Mucosa of descending colon (tissue), 3 donors: ENCODE data around the gene MRPL42. TPM values are rescaled to one million over a fixed set of nuclear protein-coding genes. Genes with fewer than 3 reads are reported as not detected.

Experiments used
- ATAC-seq: fragments of 200-7000 bp; cut with Tn5 transposase; one replicate; pipeline ENCODE4 v1.9.1; 2020; ENCODE audit warnings: mild to moderate bottlenecking, moderate library complexity
- DNase-seq, 3 donors: peaks; one replicate each; pipeline ENCODE4 v3.0.0-alpha.2; 2020
- H3K36me3 ChIP-seq: fragments of 200-600 bp; one replicate; pipeline ENCODE4 v1.8.0; 2021; ENCODE audit warnings: low read depth, mild to moderate bottlenecking
- H3K4me1 ChIP-seq: fragments of 200-600 bp; one replicate; pipeline ENCODE4 v1.8.0; 2021; ENCODE audit warnings: low read depth, mild to moderate bottlenecking
- H3K4me3 ChIP-seq: fragments of 200-600 bp; one replicate; pipeline ENCODE4 v1.8.0; 2021; ENCODE audit warnings: mild to moderate bottlenecking
- H3K9me3 ChIP-seq: fragments of 200-600 bp; one replicate; pipeline ENCODE4 v1.8.0; 2021; ENCODE audit warnings: mild to moderate bottlenecking
- intact Hi-C, 2 donors: fragments of 100-400 bp; cut with DNase I in 1 of 2; cut with micrococcal nuclease in 1 of 2; formaldehyde crosslinking; loops; one replicate each; pipeline versions ENCODE4 v1.11.0 to v1.11.1; 2022; cut with DNase I, micrococcal nuclease
- total RNA-seq, 3 donors: library from RNA; stranded (reverse); fragmentation: NEBNext Ultra II Directional in 2 of 3; extraction: Animal tissue kit (Norgen Biotek cat#: 25700) in 2 of 3; gene quantifications; one replicate each; pipeline versions ENCODE4 v1.2.1 to v1.2.4, GENCODE V29; 2021 to 2023
- TF ChIP-seq, protein P1 (sequence below): fragments of 200-600 bp; IDR thresholded peaks from one replicate; pipeline ENCODE4 v1.8.0; 2022; ENCODE audit warnings: antibody characterized with exemption, mild to moderate bottlenecking
- donor health status: DM: no; HTN: no; CAD: no; lungs with moderate emphysema.
- donor health status: DM: no; HTN: no; CAD: no.
- donor health status: DM: no; HTN: yes; CAD: no.

The MRPL42 gene
- total RNA-seq, 3 donors from 2014 or later = 51.3 to 62.4 (median 61.5) TPM

- ATAC-seq (no peak), DNase-seq (no peak)
- Histone ChIP-seq H3K36me3 (no peaks in the 10 kb centered on the region), H3K4me3 (no peak overlapping the region), H3K4me1 (no peaks in the 10 kb centered on the region), H3K9me3 (no peaks in the 10 kb centered on the region)
- intact Hi-C loops = loop anchor here in 1 of 2 donors (5.0 kb wide), 1 partner anchor 602 kb away; no protein-coding TSS in a partner anchor
- TF ChIP-seq, protein P1, sequence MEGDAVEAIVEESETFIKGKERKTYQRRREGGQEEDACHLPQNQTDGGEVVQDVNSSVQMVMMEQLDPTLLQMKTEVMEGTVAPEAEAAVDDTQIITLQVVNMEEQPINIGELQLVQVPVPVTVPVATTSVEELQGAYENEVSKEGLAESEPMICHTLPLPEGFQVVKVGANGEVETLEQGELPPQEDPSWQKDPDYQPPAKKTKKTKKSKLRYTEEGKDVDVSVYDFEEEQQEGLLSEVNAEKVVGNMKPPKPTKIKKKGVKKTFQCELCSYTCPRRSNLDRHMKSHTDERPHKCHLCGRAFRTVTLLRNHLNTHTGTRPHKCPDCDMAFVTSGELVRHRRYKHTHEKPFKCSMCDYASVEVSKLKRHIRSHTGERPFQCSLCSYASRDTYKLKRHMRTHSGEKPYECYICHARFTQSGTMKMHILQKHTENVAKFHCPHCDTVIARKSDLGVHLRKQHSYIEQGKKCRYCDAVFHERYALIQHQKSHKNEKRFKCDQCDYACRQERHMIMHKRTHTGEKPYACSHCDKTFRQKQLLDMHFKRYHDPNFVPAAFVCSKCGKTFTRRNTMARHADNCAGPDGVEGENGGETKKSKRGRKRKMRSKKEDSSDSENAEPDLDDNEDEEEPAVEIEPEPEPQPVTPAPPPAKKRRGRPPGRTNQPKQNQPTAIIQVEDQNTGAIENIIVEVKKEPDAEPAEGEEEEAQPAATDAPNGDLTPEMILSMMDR = no peak
Measured at GRCh38 chr12:93500201-93500600, 32.9 kb downstream of the MRPL42 start.

DNA sequence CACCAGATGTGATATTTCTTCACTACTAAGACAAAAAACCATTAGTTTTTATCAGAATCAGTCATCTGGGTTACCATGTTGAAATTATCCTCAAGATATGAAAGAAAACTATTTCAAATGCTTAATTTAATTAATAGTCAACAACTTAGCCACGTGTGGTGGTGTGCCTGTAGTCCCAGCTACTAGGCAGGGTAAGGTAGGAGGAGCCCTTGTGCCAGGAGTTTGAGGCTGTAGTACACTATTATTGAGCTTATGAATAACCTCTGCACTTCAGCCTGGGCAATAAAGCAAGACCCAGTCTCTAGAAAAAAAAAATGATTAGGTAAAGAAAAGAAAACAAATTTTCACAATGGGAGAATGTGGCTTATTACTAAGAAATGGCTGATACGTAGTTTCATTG, 33.4 kb downstream of the MRPL42 start:
- Histone ChIP-seq H3K36me3 (no peaks in the 10 kb centered on the region), H3K4me1 (no peaks in the 10 kb centered on the region), H3K9me3 (no peaks in the 10 kb centered on the region), H3K4me3 (no peak overlapping the region)
- DNase-seq (no peak), ATAC-seq (no peak)
- TF ChIP-seq, protein P1 = no peak
- intact Hi-C loops = loop anchor here in 1 of 2 donors (5.0 kb wide), 1 partner anchor 602 kb away; no protein-coding TSS in a partner anchor

DNA sequence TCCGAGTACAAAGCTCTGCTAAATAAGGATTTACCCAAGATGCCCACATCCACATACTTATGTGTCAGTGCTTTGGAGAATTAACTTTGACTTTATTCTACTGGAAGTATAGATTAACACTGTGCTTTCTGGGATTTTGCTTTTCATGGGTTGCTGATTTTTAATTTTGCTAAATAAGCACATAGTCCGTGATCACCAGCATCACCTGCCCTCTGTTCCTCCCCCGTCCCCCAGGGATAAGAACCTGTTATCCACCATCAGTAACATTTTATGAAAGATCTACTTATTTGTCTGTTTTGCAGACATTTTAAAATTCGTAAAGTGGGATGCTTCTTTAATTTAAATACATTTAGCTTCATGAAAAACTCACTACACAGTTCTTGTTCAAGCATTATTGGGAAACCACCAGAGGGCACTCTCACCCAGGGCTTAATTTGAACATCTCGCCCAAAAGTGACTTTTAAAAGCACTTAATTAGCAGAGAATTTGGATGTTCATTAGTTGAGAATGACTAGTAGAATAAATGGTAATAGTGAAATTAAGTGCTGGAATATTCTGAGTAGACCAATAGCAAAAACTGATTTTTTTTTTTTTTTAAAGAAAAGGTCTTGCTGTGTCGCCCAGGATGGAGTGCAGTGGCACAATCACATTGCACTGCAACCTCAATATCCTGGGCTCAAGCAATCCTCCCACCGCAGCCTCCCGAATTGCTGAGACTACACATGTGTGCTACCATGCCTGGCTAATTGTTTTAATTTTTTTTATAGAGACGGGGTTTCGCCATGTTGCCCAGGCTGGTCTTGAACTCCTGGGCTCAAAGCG, 35.7 kb downstream of the MRPL42 start:
- ATAC-seq = no peak
- intact Hi-C loops = loop anchor here in 1 of 2 donors (5.0 kb wide), 1 partner anchor 599 kb away; no protein-coding TSS in a partner anchor

DNA sequence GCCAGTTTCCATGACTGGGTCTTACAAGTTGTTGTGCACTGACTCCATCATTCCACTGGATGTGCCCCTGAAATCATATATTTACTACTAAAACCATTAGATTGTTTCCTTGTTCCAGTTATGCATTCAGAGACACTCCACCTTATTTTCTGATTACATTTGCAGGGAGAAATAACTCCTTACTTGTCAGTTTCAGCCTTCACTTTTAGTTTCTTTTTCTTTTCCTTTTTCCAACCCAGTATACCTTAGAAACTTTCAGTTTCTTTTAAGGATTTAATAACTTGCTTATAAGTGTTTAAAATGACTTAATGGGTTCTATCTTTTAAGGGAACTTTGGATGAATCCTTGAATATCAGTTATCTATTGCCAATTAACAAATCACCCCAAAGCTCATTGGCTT, 39.9 kb downstream of the MRPL42 start:
- no peaks in the 10 kb centered on the region for H3K4me1 ChIP-seq
- no peak overlapping the region for H3K4me3 ChIP-seq
- no peak for ATAC-seq
- TF ChIP-seq, protein P1 = no peak
- H3K36me3 ChIP-seq = no peaks in the 10 kb centered on the region
- intact Hi-C loops = loop anchor here in 1 of 2 donors (5.0 kb wide), 1 partner anchor 595 kb away; no protein-coding TSS in a partner anchor
- no peak for DNase-seq
- H3K9me3 ChIP-seq = no peaks in the 10 kb centered on the region

More for the DNA sequence above, 35.7 kb downstream of the MRPL42 start:
- Histone ChIP-seq H3K9me3 (no peaks in the 10 kb centered on the region), H3K36me3 (no peaks in the 10 kb centered on the region), H3K4me3 (no peak overlapping the region), H3K4me1 (no peaks in the 10 kb centered on the region)
- TF ChIP-seq, protein P1 = peak; percentile 54
- DNase-seq = peak in 1 of 3 donors; percentile 73

DNA sequence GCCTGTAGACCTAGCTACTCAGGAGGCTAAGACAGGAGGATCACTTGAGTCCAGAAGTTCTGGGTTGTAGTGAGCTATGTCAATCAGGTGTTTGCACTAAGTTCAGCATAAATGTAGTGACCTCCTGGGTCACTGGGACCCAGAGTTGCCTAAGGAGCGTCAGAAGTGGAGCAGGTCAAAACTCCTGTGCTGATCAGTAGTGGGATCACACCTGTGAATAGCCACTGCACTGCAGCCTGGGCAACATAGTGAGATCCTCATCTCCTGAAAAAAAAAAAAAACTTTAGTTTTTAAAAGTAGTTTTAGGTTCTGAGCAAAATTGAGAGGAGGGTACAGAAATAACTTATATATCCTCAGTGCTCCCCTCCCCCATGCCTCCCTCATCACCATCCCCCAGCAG, 42.2 kb downstream of the MRPL42 start:
- H3K4me1 ChIP-seq = no peaks in the 10 kb centered on the region
- no peaks in the 10 kb centered on the region for H3K9me3 ChIP-seq
- no peak for DNase-seq
- intact Hi-C loops = loop anchor here in 1 of 2 donors (5.0 kb wide), 1 partner anchor 593 kb away; no protein-coding TSS in a partner anchor
- H3K4me3 ChIP-seq = no peak overlapping the region
- no peak for ATAC-seq
- no peaks in the 10 kb centered on the region for H3K36me3 ChIP-seq
- TF ChIP-seq, protein P1 = no peak
